HCT116 (cell line): ENCODE data around the gene RNF208. TPM values are rescaled to one million over a fixed set of nuclear protein-coding genes. Genes with fewer than 3 reads are reported as not detected.

ENCODE experiments used
- ATAC-seq: fragments of 200-7000 bp; cut with Tn5 transposase; 2 replicates; pipeline ENCODE4 v1.9.1; 2020; ENCODE audit warnings: mild to moderate bottlenecking, moderate library complexity
- BruUV-seq: library from RNA; stranded (reverse); fragments of 400-500 nt; replicated peaks from 2 replicates; lab custom pipeline; 2021; lab: Mats Ljungman, UMichigan
- CTCF ChIA-PET: fragments of 300-600 bp; sonication (Branson Sonifier 250); formaldehyde crosslinking; loops from one replicate; lab custom pipeline; 2021; ENCODE audit warnings: antibody characterized with exemption; lab: Charles Lee
- POLR2A ChIA-PET: fragments of 300-600, 350-600 bp; sonication (Branson Sonifier 250); formaldehyde crosslinking; loops from one replicate; lab custom pipeline; 2021; ENCODE audit warnings: antibody characterized with exemption; lab: Charles Lee
- RAD21 ChIA-PET, 2 experiments: fragments of 300-600 bp; sonication (Branson Sonifier 250); formaldehyde crosslinking; loops; one replicate each; lab custom pipeline; 2023; ENCODE audit warnings: low total read pairs in 2 of 2; ENCODE audit not compliant: uncharacterized antibody in 2 of 2, unreplicated experiment in 2 of 2, low non-redundant PET in 1 of 2; lab: Charles Lee
- DNase-seq: peaks from one replicate; pipeline ENCODE4 v3.0.0-alpha.2; 2010; ENCODE audit warnings: low read depth, low spot score
- H2AFZ ChIP-seq: fragments of 200-600 bp; shearing (Covaris generic), sonication (generic); 2 replicates; pipeline ENCODE4 v1.6.1; 2017; ENCODE audit warnings: low read depth, mixed run types, mixed read lengths, antibody characterized with exemption, low read length; ENCODE audit not compliant: poor library complexity, severe bottlenecking
- H3K27ac ChIP-seq: 2 replicates; pipeline ENCODE4 v1.5.1; 2012; ENCODE audit warnings: low read depth, low read length
- H3K27me3 ChIP-seq: fragments of 200-600 bp; sonication (generic); 2 replicates; pipeline ENCODE4 v1.6.1; 2016; ENCODE audit warnings: mixed run types, low read length, mixed read lengths; ENCODE audit not compliant: insufficient read depth
- H3K36me3 ChIP-seq, 2 experiments: fragments of 200-500 bp in 1 of 2; fragments of 200-600 bp in 1 of 2; sonication (Bioruptor generic) in 1 of 2; sonication (generic) in 1 of 2; 2 replicates each; pipeline versions ENCODE4 v1.5.1 to v1.6.1; 2014 to 2016; ENCODE audit warnings: low read length in 2 of 2, inconsistent platforms in 1 of 2, mixed read lengths in 1 of 2, mixed run types in 1 of 2; ENCODE audit not compliant: insufficient read depth in 2 of 2, control insufficient read depth in 1 of 2
- H3K4me1 ChIP-seq, 2 experiments: fragments of 200-600 bp in 1 of 2; sonication (generic) in 1 of 2; 2 replicates each; pipeline versions ENCODE4 v1.5.1 to v1.6.1; 2012 to 2017; ENCODE audit warnings: low read length in 2 of 2, inconsistent platforms in 1 of 2, mild to moderate bottlenecking in 1 of 2, mixed read lengths in 1 of 2, mixed run types in 1 of 2, moderate library complexity in 1 of 2; ENCODE audit not compliant: insufficient read depth in 2 of 2, control insufficient read depth in 1 of 2
- H3K4me2 ChIP-seq: fragments of 200-600 bp; sonication (generic); 2 replicates; pipeline ENCODE4 v1.6.1; 2017; ENCODE audit warnings: mixed run types, low read length, mixed read lengths
- H3K4me3 ChIP-seq, 2 experiments: fragments of 200-600 bp in 1 of 2; sonication (generic) in 1 of 2; replicated peaks in 1 of 2; 2 replicates each; pipeline ENCODE4 v1.5.1; 2011 to 2016; ENCODE audit warnings: low read length in 2 of 2, control low read depth in 1 of 2, low read depth in 1 of 2, mild to moderate bottlenecking in 1 of 2, mixed read lengths in 1 of 2, mixed run types in 1 of 2
- H3K79me2 ChIP-seq: fragments of 200-600 bp; sonication (generic); 2 replicates; pipeline ENCODE4 v1.6.1; 2017; ENCODE audit warnings: mild to moderate bottlenecking, mixed run types, low read length, moderate library complexity, mixed read lengths; ENCODE audit not compliant: insufficient read depth
- H3K9ac ChIP-seq: fragments of 200-600 bp; sonication (generic); 2 replicates; pipeline ENCODE4 v1.6.1; 2016; ENCODE audit warnings: low read length, mixed read lengths
- H3K9me2 ChIP-seq: fragments of 200-600 bp; sonication (generic), shearing (Covaris generic); 2 replicates; pipeline ENCODE4 v1.6.1; 2017; ENCODE audit warnings: mixed run types, mild to moderate bottlenecking, moderate library complexity; ENCODE audit not compliant: insufficient read depth
- H3K9me3 ChIP-seq, 2 experiments: fragments of 200-500 bp in 1 of 2; fragments of 200-600 bp in 1 of 2; sonication (Bioruptor generic) in 1 of 2; sonication (generic) in 1 of 2; 2 replicates each; pipeline ENCODE4 v1.6.1; 2014 to 2017; ENCODE audit warnings: low read length in 2 of 2, mixed read lengths in 2 of 2, inconsistent platforms in 1 of 2, low read depth in 1 of 2, mild to moderate bottlenecking in 1 of 2, mixed run types in 1 of 2, moderate library complexity in 1 of 2; ENCODE audit not compliant: control insufficient read depth in 1 of 2, insufficient read depth in 1 of 2
- H4K20me1 ChIP-seq: fragments of 200-600 bp; sonication (generic), shearing (Covaris generic); 2 replicates; pipeline ENCODE4 v1.6.1; 2017; ENCODE audit warnings: mixed run types, mild to moderate bottlenecking, moderate library complexity; ENCODE audit not compliant: insufficient read depth
- ELF1 ChIP-seq: IDR thresholded peaks from 2 replicates; pipeline ENCODE4 v1.6.1; 2012; ENCODE audit warnings: low read depth, borderline replicate concordance
- POLR2AphosphoS5 ChIP-seq: IDR thresholded peaks from 2 replicates; pipeline ENCODE4 v1.6.1; 2011; ENCODE audit warnings: mild to moderate bottlenecking, low read depth, low read length, moderate library complexity
- RAD21 ChIP-seq: IDR thresholded peaks from 2 replicates; pipeline ENCODE4 v1.6.1; 2012; ENCODE audit warnings: low read depth, mild to moderate bottlenecking
- TCF7L2 ChIP-seq: IDR thresholded peaks from 2 replicates; pipeline ENCODE4 v1.7.0; 2011; ENCODE audit warnings: borderline replicate concordance, inconsistent platforms; ENCODE audit not compliant: insufficient read depth, insufficient read length; ENCODE audit errors: extremely low read depth
- ZFX ChIP-seq: fragments of 450-650 bp; IDR thresholded peaks from 2 replicates; pipeline ENCODE4 v1.6.1; 2017
- intact Hi-C: fragments of 100-400 bp; cut with micrococcal nuclease; formaldehyde crosslinking; loops from 2 replicates; pipeline ENCODE4 v1.10.0; 2022
- total RNA-seq: library from RNA; stranded (reverse); gene quantifications from one replicate; pipeline ENCODE4 v1.2.1, GENCODE V29; 2021; ENCODE audit not compliant: unreplicated experiment
- TF ChIP-seq, protein P1 (sequence below): IDR thresholded peaks from 2 replicates; pipeline ENCODE4 v1.6.1; 2011; ENCODE audit warnings: mild to moderate bottlenecking, low read length, moderate library complexity; ENCODE audit not compliant: insufficient replicate concordance; ENCODE audit errors: extremely low read depth

The RNF208 gene
- total RNA-seq, 1 experiment from 2014 or later, result 26.1 TPM

DNA sequence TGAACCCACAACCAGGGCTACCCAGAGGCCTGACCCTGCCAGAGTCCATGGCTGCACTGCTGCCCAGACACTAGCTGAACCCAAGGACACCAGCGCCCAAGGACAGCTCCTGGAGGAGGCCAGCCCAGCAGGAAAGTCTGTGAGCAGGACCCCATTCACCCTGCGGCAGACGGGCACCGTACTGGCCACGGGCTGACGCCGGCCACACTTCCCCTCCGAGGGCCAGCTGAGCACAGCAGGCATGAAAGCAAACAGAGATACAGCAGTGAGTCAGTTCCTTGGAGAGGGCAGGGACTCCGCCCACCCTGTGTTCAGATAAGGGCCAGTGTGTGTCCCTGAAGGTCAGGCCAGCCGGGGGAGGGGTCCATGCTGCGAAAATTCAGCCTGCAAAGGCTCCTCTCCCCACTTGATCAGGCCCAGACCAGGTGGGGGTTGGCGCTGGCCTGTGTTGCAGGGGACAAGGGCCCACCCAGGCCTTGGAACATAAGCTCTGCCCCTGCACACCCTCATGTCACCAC is 3.2 kb downstream of the RNF208 start:
- CTCF ChIA-PET, result interaction anchor here (1.1 kb wide), 1 partner anchor 68 kb away, joined by 4 read pairs; no protein-coding TSS in a partner anchor

More for the DNA sequence above, 3.2 kb downstream of the RNF208 start:
- ATAC-seq (peak; percentile 12; the same call in 1 of the 2 replicates), DNase-seq (no peak)
- H3K27me3 ChIP-seq, result no peaks in the 10 kb centered on the region
- POLR2A ChIA-PET, result interaction anchor here (0.6 to 1.2 kb wide), 4 partner anchors 9 to 105 kb away, joined by 3 to 7 read pairs (median 3); partner anchors contain the start of genes RNF224, TPRN and TUBB4B
- no peak overlapping the region for H2AFZ ChIP-seq
- BruUV-seq, result no TSS peak
- H3K4me2 ChIP-seq, result peak overlapping the region; percentile 77
- 0 out of 4 replicates have a peak overlapping the region, but pooled peaks of 1 of the 2 experiments have one; percentile 16 for H3K4me3 ChIP-seq
- H3K9me3 ChIP-seq, result no peaks in the 10 kb centered on the region
- H3K36me3 ChIP-seq, result no peaks in the 10 kb centered on the region
- no peaks in the 10 kb centered on the region for H3K9me2 ChIP-seq
- H3K27ac ChIP-seq, result peak overlapping the region; percentile 94
- no peaks in the 10 kb centered on the region for H4K20me1 ChIP-seq
- TF ChIP-seq ZFX (no peak), POLR2AphosphoS5 (peak; percentile 44; the same call in 1 of the 2 replicates), RAD21 (no peak), ELF1 (no peak), TCF7L2 (peak; percentile 71)
- TF ChIP-seq, protein P1, sequence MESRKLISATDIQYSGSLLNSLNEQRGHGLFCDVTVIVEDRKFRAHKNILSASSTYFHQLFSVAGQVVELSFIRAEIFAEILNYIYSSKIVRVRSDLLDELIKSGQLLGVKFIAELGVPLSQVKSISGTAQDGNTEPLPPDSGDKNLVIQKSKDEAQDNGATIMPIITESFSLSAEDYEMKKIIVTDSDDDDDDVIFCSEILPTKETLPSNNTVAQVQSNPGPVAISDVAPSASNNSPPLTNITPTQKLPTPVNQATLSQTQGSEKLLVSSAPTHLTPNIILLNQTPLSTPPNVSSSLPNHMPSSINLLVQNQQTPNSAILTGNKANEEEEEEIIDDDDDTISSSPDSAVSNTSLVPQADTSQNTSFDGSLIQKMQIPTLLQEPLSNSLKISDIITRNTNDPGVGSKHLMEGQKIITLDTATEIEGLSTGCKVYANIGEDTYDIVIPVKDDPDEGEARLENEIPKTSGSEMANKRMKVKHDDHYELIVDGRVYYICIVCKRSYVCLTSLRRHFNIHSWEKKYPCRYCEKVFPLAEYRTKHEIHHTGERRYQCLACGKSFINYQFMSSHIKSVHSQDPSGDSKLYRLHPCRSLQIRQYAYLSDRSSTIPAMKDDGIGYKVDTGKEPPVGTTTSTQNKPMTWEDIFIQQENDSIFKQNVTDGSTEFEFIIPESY, result no peak
- peaks cover 28 to 59% of the 10 kb centered on the region in 2 experiments for H3K4me1 ChIP-seq
- RAD21 ChIA-PET, result interaction anchor here in 1 of 2 experiments (0.7 kb wide), 1 partner anchor 20 kb away, joined by 4 read pairs; no protein-coding TSS in a partner anchor
- no peaks in the 10 kb centered on the region for H3K79me2 ChIP-seq
- intact Hi-C loops, result no loop called here
- H3K9ac ChIP-seq, result peak overlapping the region; percentile 46
